Measurements from ENCODE around the gene ASTE1.

- no peak for TF ChIP-seq CHD7 (IDR thresholded peaks at IDR 0.05; ENCODE audit: insufficient replicate concordance, low read length)
- no peak for TF ChIP-seq RFX5 (IDR thresholded peaks at IDR 0.05; ENCODE audit: borderline replicate concordance, low read depth, low read length)
- TF ChIP-seq CTCF (IDR thresholded peaks at IDR 0.05; ENCODE audit: control extremely low read depth in 1 of 3, insufficient read depth in 1 of 3, low read depth in 1 of 3, low read length in 3 of 3) = no peak
- TF ChIP-seq SRF (IDR thresholded peaks at IDR 0.05; ENCODE audit: low read depth, low read length) = no peak
- no peak for TF ChIP-seq HDAC2 (IDR thresholded peaks at IDR 0.05; ENCODE audit: borderline replicate concordance in 1 of 2, low read depth in 2 of 2, low read length in 2 of 2)
- no peak for TF ChIP-seq EZH2 (IDR thresholded peaks at IDR 0.05; ENCODE audit: low read depth, low read length, severe bottlenecking)
- no peak for TF ChIP-seq POLR2A (IDR thresholded peaks at IDR 0.05; ENCODE audit: control extremely low read depth in 1 of 2, low read depth in 2 of 2, low read length in 2 of 2)
- TF ChIP-seq POLR2AphosphoS5 (IDR thresholded peaks at IDR 0.05; ENCODE audit: low read depth, low read length) = no peak
- no peak for TF ChIP-seq MAX (IDR thresholded peaks at IDR 0.05)
- no peak for TF ChIP-seq JUND (IDR thresholded peaks at IDR 0.05; ENCODE audit: low read length)
Observed at GRCh38 chr3:130967281-130967680, 59.3 kb downstream of the ASTE1 start.
